B cell (primary cell): ENCODE data around the gene WWC2. TPM values are rescaled to one million over a fixed set of nuclear protein-coding genes. Genes with fewer than 3 reads are reported as not detected.
"Not testable (repeated sequence)": the region's sequence is repeated elsewhere in the genome, so short reads cannot be mapped to it uniquely, and the experiment has no call there.

Source experiments
- ATAC-seq: fragments of 200-7000 bp; cut with Tn5 transposase; one replicate; pipeline ENCODE4 v1.10.0; 2021; ENCODE audit warnings: low read depth, mild to moderate bottlenecking, moderate number of reproducible peaks, moderate library complexity
- CTCF ChIA-PET: fragments of 350-600 bp; sonication (Branson Sonifier 250); formaldehyde crosslinking; loops from one replicate; lab custom pipeline; 2021; ENCODE audit warnings: antibody characterized with exemption, inconsistent platforms; lab: Charles Lee
- POLR2A ChIA-PET: fragments of 350-600 bp; sonication (Branson Sonifier 250); formaldehyde crosslinking; loops from one replicate; lab custom pipeline; 2021; ENCODE audit warnings: antibody characterized with exemption; lab: Charles Lee
- DNase-seq: peaks from one replicate; pipeline ENCODE4 v3.0.0; 2013
- H2AFZ ChIP-seq: 2 replicates; pipeline ENCODE4 v1.6.1; 2012; ENCODE audit warnings: mild to moderate bottlenecking, low read depth, low read length; ENCODE audit not compliant: insufficient read depth, poor library complexity, severe bottlenecking
- H3K27ac ChIP-seq, 2 donors: 1 replicate in 1 of 2; 2 replicates in 1 of 2; pipeline ENCODE4 v1.5.1; 2012 to 2013; ENCODE audit warnings: low read length in 2 of 2, mild to moderate bottlenecking in 2 of 2, moderate library complexity in 1 of 2
- H3K27me3 ChIP-seq, 4 experiments: fragments of 200-600 bp in 1 of 4; sonication (generic) in 1 of 4; replicated peaks in 1 of 4; 1 replicate in 2 of 4; 2 replicates in 2 of 4; pipeline versions ENCODE4 v1.6.1 to v1.7.0; 2013 to 2016; ENCODE audit warnings: low read length in 3 of 4, mild to moderate bottlenecking in 2 of 4, mixed read lengths in 1 of 4, moderate library complexity in 1 of 4; ENCODE audit not compliant: insufficient read depth in 4 of 4, control insufficient read depth in 3 of 4; ENCODE audit errors: control extremely low read depth in 1 of 4
- H3K36me3 ChIP-seq, 2 experiments: replicated peaks in 1 of 2; 1 replicate in 1 of 2; 2 replicates in 1 of 2; pipeline versions ENCODE4 v1.6.1 to v1.7.1; 2013; ENCODE audit warnings: low read length in 1 of 2; ENCODE audit not compliant: insufficient read depth in 2 of 2, control insufficient read depth in 1 of 2; ENCODE audit errors: control extremely low read depth in 1 of 2, extremely low read depth in 1 of 2
- H3K4me1 ChIP-seq, 2 donors: fragments of 200-600 bp in 1 of 2; sonication (generic) in 1 of 2; 1 replicate in 1 of 2; 2 replicates in 1 of 2; pipeline versions ENCODE4 v1.5.1 to v1.6.1; 2013 to 2017; ENCODE audit warnings: low read length in 2 of 2; ENCODE audit not compliant: control insufficient read depth in 2 of 2, insufficient read depth in 2 of 2
- H3K4me2 ChIP-seq: replicated peaks from 2 replicates; pipeline ENCODE3; 2012; ENCODE audit warnings: mild to moderate bottlenecking, low read depth, low read length; ENCODE audit not compliant: poor library complexity, severe bottlenecking
- H3K4me3 ChIP-seq, 5 experiments: fragments of 200-600 bp in 1 of 5; sonication (generic) in 1 of 5; 1 replicate in 3 of 5; 2 replicates in 2 of 5; pipeline versions ENCODE4 v1.5.1 to v1.7.0; 2011 to 2016; ENCODE audit warnings: low read length in 4 of 5, mild to moderate bottlenecking in 4 of 5, low read depth in 2 of 5, control low read depth in 1 of 5, moderate library complexity in 1 of 5; ENCODE audit not compliant: insufficient read depth in 1 of 5; ENCODE audit errors: control extremely low read depth in 1 of 5, extremely low read depth in 1 of 5
- H3K79me2 ChIP-seq: fragments of 200-600 bp; sonication (generic); one replicate; pipeline ENCODE4 v1.6.0; 2016; ENCODE audit warnings: low read length; ENCODE audit not compliant: control insufficient read depth, insufficient read depth
- H3K9ac ChIP-seq: fragments of 200-600 bp; sonication (generic); 2 replicates; pipeline ENCODE4 v1.6.1; 2017; ENCODE audit warnings: mild to moderate bottlenecking, low read length, moderate library complexity
- H3K9me3 ChIP-seq, 3 donors: one replicate each; pipeline versions ENCODE4 v1.6.1 to v1.7.1; 2013; ENCODE audit warnings: low read length in 2 of 3; ENCODE audit not compliant: control insufficient read depth in 2 of 3, insufficient read depth in 1 of 3; ENCODE audit errors: control extremely low read depth in 1 of 3
- H4K20me1 ChIP-seq: 2 replicates; pipeline ENCODE4 v1.6.0; 2012; ENCODE audit warnings: mild to moderate bottlenecking, low read length; ENCODE audit not compliant: insufficient read depth, control insufficient read depth, poor library complexity, severe bottlenecking
- H3K27ac Mint-ChIP-seq: one replicate; pipeline ENCODE4 v1.8.0; 2021; ENCODE audit warnings: mixed read lengths
- H3K27me3 Mint-ChIP-seq: one replicate; pipeline ENCODE4 v1.8.0; 2021; ENCODE audit warnings: mixed read lengths
- H3K4me1 Mint-ChIP-seq: one replicate; pipeline ENCODE4 v1.8.0; 2021; ENCODE audit warnings: mixed read lengths
- H3K4me3 Mint-ChIP-seq: one replicate; pipeline ENCODE4 v1.8.0; 2021; ENCODE audit warnings: mixed read lengths
- H3K9me3 Mint-ChIP-seq: one replicate; pipeline ENCODE4 v1.8.0; 2022; ENCODE audit warnings: mixed read lengths; ENCODE audit not compliant: insufficient read depth
- EZH2 ChIP-seq: IDR thresholded peaks from 2 replicates; pipeline ENCODE4 v1.6.1; 2012; ENCODE audit warnings: borderline replicate concordance, low read depth, mild to moderate bottlenecking, moderate library complexity, low read length; ENCODE audit not compliant: insufficient read depth, poor library complexity, severe bottlenecking
- WGBS: methylation state at CpG from one replicate; pipeline ENCODE4 v1.1.5; 2013; ENCODE audit warnings: missing lambda C conversion rate; ENCODE audit not compliant: insufficient coverage; 5-methylcytosine and 5-hydroxymethylcytosine counted together
- intact Hi-C: fragments of 100-400 bp; cut with micrococcal nuclease; formaldehyde crosslinking; loops from one replicate; pipeline ENCODE4 v1.10.0; 2022
- polyA plus RNA-seq: library from polyadenylated mRNA; depleted of rRNA; stranded (reverse); fragments of >200 nt; gene quantifications from 2 replicates; pipeline ENCODE4 v1.2.3, GENCODE V29; 2012
- total RNA-seq, 2 donors: library from RNA; stranded (reverse); fragments of 120-200 nt in 1 of 2; gene quantifications; 1 replicate in 1 of 2; 2 replicates in 1 of 2; pipeline versions ENCODE4 v1.2.3 to v1.2.4, GENCODE V29; 2013 to 2022
- TF ChIP-seq, protein P1 (sequence below): fragments of 200-600 bp; IDR thresholded peaks from one replicate; pipeline ENCODE4 v1.8.0; 2022; ENCODE audit warnings: antibody characterized with exemption, mild to moderate bottlenecking

Gene WWC2
- total and polyA plus RNA-seq, 2 donors (not counting 1 experiment from before 2014, with no cell fraction given): 0.07 to 0.32 TPM

DNA sequence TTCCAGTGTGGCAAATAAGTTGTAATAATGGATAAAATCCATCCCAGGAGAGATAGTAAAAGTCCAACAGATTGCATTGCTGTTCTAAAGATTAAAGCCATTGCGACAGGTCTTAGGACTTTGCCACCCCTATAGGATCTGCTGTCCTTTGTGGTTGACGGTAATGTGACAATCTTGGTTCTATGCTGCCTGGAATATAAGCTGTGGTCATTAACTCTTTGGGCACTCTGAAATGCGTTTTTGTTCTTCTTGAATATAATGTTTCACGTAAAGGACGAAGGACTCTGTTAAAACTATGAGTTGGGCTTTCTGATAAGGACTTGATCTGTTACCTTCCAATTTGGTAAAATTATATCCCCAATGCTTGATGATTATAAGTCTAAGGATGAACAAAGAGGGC, 223.3 kb downstream of the WWC2 start, which contains the start of gene CLDN24:
TSS of gene CLDN24 (minus strand) at position 101 of the 400 bp plus-strand sequence. CDS start at position 101, 0 bp downstream.
- Mint-ChIP-seq H3K9me3 (no peaks in the 10 kb centered on the region), H3K4me1 (no peaks in the 10 kb centered on the region), H3K4me3 (no peak within 1 kb of the TSS), H3K27me3 (peaks cover 11% of the 10 kb centered on the region), H3K27ac (no peak within 1 kb of the TSS)
- WGBS: 96% methylated on average over 2 of the region's 5 CpGs
- intact Hi-C loops: no loop called here
- H3K9ac ChIP-seq: no peak within 1 kb of the TSS
- H3K4me1 ChIP-seq: no peaks in the 10 kb centered on the region
- no peaks in the 10 kb centered on the region for H3K36me3 ChIP-seq
- no peak within 1 kb of the TSS for H2AFZ ChIP-seq
- ChIA-PET POLR2A (no interaction called here), CTCF (no interaction called here)
- H4K20me1 ChIP-seq: no peaks in the 10 kb centered on the region
- no peak within 1 kb of the TSS for H3K27ac ChIP-seq
- no peak for ATAC-seq
- H3K9me3 ChIP-seq: no peaks in the 10 kb centered on the region
- no peak for TF ChIP-seq EZH2
- TF ChIP-seq, protein P1, sequence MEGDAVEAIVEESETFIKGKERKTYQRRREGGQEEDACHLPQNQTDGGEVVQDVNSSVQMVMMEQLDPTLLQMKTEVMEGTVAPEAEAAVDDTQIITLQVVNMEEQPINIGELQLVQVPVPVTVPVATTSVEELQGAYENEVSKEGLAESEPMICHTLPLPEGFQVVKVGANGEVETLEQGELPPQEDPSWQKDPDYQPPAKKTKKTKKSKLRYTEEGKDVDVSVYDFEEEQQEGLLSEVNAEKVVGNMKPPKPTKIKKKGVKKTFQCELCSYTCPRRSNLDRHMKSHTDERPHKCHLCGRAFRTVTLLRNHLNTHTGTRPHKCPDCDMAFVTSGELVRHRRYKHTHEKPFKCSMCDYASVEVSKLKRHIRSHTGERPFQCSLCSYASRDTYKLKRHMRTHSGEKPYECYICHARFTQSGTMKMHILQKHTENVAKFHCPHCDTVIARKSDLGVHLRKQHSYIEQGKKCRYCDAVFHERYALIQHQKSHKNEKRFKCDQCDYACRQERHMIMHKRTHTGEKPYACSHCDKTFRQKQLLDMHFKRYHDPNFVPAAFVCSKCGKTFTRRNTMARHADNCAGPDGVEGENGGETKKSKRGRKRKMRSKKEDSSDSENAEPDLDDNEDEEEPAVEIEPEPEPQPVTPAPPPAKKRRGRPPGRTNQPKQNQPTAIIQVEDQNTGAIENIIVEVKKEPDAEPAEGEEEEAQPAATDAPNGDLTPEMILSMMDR: no peak
- no peaks in the 10 kb centered on the region for H3K27me3 ChIP-seq
- no peak within 1 kb of the TSS for H3K4me2 ChIP-seq
- DNase-seq: no peak
- no peaks in the 10 kb centered on the region for H3K79me2 ChIP-seq
- H3K4me3 ChIP-seq: no peak within 1 kb of the TSS

DNA sequence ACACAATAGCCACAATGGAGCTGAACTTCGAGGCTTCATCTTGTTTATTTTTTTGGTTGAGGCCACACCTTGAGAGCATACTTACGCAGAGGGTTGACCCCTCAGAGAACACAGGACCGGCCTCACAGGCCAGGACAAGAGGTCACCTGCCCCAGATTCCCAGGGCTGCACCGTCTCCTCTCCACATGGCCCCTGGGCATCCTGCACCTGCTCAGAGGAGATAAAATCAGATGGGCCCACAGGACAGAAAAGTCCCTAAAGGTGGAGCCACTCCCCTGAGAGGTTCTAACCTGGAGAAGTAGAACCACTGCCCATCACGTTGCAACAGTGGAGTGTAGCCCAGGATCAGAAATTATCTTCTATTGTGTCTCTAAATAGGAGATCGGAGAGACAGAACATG, 224.2 kb downstream of the WWC2 start:
- TF ChIP-seq EZH2: no peak
- TF ChIP-seq, protein P1: no peak

DNA sequence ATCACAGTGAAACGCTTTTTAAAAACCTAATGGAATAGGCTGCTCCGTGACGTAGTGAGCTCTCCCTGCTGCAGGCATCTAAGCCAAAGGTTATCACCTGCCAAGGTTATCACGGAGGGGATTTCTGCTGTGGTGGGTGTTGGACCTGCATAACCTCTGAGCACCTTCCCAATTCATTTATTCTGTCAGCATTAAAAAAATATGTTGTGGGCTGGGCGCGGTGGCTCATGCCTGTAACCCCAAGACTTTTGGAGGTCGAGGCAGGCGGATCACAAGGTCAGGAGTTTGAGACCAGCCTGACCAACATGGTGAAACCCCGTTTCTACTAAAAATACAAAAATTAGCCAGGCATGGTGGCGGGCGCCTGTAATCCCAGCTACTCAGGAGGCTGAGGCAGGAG, 225.0 kb downstream of the WWC2 start:
- H2AFZ ChIP-seq, H3K36me3 ChIP-seq, POLR2A ChIA-PET, H3K27ac Mint-ChIP-seq, H3K9me3 ChIP-seq, intact Hi-C loops, H4K20me1 ChIP-seq, H3K27ac ChIP-seq, H3K27me3 ChIP-seq, DNase-seq, H3K4me3 Mint-ChIP-seq, H3K79me2 ChIP-seq, CTCF ChIA-PET, H3K4me1 Mint-ChIP-seq, H3K4me2 ChIP-seq, H3K9ac ChIP-seq, H3K9me3 Mint-ChIP-seq, H3K4me3 ChIP-seq, H3K4me1 ChIP-seq, ATAC-seq: not testable (repeated sequence)
- 100% methylated on average over 5 of the region's 11 CpGs for WGBS
- H3K27me3 Mint-ChIP-seq: peaks cover 10% of the 10 kb centered on the region

More for the DNA sequence above, 224.2 kb downstream of the WWC2 start:
- Histone ChIP-seq H3K79me2 (no peaks in the 10 kb centered on the region), H4K20me1 (no peaks in the 10 kb centered on the region), H3K27ac (no peak overlapping the region), H3K4me2 (no peak overlapping the region), H2AFZ (no peak overlapping the region), H3K9ac (no peak overlapping the region), H3K9me3 (no peaks in the 10 kb centered on the region), H3K27me3 (no peaks in the 10 kb centered on the region), H3K4me1 (no peaks in the 10 kb centered on the region), H3K36me3 (no peaks in the 10 kb centered on the region), H3K4me3 (no peak overlapping the region)
- no peaks in the 10 kb centered on the region for H3K9me3 Mint-ChIP-seq
- DNase-seq: no peak
- no peaks in the 10 kb centered on the region for H3K4me1 Mint-ChIP-seq
- CTCF ChIA-PET: no interaction called here
- H3K4me3 Mint-ChIP-seq: no peak overlapping the region
- H3K27ac Mint-ChIP-seq: no peak overlapping the region
- ATAC-seq: no peak
- WGBS: 85% methylated on average over 5 of the region's 6 CpGs
- POLR2A ChIA-PET: no interaction called here
- intact Hi-C loops: no loop called here
- H3K27me3 Mint-ChIP-seq: peaks cover 11% of the 10 kb centered on the region
